Fibroblast of pulmonary artery (primary cell): ENCODE measurements around the gene TMEM186.

Experiments used
- DNase-seq: peaks from one replicate; pipeline ENCODE4 v3.0.0-alpha.2; 2010; ENCODE audit warnings: low read depth
- H3K4me3 ChIP-seq: replicated peaks from 2 replicates; pipeline ENCODE4 v1.5.1; 2011; ENCODE audit warnings: low read depth, mild to moderate bottlenecking, control low read depth, low read length, moderate library complexity
- TF ChIP-seq, protein P1 (sequence below): IDR thresholded peaks from 2 replicates; pipeline ENCODE4 v1.5.1; 2011; ENCODE audit warnings: mild to moderate bottlenecking, control low read depth, low read length, inconsistent platforms; ENCODE audit errors: missing control alignments

TMEM186 gene

DNA sequence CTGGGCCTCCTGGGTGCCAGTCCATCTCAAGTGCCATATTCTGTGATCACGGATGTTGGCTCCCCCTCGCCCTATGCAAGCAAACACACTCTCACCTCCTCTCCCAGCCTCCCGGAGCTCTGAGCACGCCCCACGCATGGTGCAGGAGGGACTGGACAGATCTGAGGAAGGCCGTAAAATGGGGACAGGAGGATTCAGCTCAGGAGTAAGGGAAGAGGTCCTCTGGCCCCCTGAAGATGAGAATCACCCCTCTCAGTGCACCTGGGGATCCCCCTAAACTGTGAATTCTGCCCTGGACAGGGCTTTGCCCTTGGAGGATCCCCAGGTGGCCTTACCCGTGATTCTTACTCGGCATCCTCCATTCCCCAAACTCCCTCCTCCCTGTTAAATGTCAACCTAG lies 15.6 kb downstream of the TMEM186 start:
- no peak for DNase-seq
- no peak overlapping the region for H3K4me3 ChIP-seq
- TF ChIP-seq, protein P1, sequence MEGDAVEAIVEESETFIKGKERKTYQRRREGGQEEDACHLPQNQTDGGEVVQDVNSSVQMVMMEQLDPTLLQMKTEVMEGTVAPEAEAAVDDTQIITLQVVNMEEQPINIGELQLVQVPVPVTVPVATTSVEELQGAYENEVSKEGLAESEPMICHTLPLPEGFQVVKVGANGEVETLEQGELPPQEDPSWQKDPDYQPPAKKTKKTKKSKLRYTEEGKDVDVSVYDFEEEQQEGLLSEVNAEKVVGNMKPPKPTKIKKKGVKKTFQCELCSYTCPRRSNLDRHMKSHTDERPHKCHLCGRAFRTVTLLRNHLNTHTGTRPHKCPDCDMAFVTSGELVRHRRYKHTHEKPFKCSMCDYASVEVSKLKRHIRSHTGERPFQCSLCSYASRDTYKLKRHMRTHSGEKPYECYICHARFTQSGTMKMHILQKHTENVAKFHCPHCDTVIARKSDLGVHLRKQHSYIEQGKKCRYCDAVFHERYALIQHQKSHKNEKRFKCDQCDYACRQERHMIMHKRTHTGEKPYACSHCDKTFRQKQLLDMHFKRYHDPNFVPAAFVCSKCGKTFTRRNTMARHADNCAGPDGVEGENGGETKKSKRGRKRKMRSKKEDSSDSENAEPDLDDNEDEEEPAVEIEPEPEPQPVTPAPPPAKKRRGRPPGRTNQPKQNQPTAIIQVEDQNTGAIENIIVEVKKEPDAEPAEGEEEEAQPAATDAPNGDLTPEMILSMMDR = no peak

DNA sequence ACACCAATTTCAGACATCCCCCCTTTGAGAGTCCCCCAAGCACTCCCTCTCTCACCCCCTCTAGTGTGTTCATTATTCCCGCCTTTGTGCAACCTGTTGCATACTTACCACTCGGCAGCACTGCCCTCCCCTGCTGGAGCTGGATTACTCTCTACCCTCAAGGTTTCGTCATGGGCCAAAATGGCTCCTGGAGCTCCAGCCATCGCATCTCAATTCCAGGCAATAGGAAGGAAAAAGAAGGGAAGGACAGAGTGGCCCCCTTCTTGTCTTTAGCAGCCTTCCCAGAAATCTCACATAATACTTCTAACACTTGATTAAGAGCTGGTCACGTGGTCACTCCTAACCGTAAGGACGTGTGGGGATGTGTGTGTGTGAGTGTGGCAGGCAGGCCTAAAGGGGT lies 20.2 kb downstream of the TMEM186 start:
- no peak overlapping the region for H3K4me3 ChIP-seq
- TF ChIP-seq, protein P1 = no peak
- DNase-seq = no peak

DNA sequence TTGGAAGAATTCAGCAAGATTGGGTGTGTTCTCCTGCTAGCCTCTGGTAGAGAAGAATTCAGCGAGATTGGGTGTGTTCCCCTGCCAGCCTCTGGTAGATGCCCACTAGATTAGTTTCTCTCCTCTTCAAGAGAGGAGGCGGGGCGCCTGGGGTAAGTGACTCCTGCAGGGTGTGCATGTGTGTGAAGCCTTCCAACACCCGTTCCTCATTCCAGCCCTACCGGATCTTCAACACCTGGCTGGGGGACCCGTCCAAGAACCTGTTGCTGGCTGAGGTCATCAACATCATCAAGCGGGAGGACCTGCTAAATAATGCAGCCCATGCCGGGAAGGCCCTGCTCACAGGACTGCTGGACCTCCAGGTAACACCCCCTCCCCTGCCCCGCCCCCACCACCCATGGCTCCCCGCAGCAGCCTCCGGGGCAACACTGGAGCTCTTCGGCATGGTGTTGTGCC lies 21.3 kb downstream of the TMEM186 start:
- TF ChIP-seq, protein P1 = no peak
- no peak overlapping the region for H3K4me3 ChIP-seq
- no peak for DNase-seq

DNA sequence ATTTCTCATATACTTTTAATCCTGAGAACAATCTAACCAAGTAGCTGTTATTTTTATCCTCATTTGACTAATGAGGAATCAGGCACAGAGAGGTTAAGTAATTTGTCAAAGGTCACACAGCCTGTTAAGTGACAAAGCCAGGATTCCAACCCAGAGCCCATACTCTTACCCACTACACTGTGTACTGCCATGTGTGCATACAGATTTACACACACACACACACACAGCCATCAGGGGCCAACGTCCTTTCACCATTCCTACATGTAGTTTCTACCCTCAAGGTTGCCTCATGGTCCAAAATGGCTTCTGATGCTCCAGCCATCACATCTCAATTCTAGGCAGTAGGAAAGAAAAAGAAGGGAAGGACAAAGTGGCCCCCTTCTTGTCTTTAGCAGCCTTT lies 22.1 kb downstream of the TMEM186 start:
- DNase-seq = no peak
- TF ChIP-seq, protein P1 = no peak
- H3K4me3 ChIP-seq = no peak overlapping the region

DNA sequence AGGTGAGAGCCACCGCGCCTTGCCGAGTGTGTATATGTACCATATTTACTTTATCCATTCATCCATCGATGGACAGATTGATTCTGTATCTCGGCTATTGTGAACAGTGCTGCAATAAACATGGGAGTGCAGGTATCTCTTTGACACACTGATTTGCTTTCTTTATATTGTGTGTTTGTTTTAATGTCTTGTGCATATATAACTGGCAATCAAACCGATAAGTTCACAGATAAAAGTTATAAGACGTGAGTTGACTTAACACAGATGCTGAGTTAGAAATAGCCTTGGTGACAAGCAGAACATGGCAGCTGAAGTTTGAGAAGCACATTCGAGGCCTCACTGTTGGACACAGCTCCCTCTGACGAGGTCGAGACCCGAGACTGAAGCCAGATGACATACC lies 23.2 kb downstream of the TMEM186 start:
- DNase-seq = no peak
- TF ChIP-seq, protein P1 = no peak
- H3K4me3 ChIP-seq = no peak overlapping the region

DNA sequence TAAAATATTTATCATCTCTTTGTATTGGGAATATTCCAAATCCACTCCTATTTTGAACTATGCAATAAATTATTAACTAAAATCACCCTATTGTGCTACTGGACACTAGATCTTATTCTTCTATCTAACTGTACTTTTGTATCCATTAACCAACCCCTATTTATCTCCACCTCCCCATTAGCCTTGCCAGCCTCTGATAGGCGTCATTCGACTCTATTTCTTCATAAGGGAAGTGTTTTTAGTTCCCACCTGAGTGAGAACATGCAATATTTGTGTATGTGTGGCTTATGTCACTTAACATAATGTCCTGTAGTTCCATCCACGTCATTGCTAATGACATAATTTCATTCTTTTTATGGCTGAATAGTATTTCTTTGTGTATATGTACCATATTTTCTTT lies 23.9 kb downstream of the TMEM186 start:
- no peak overlapping the region for H3K4me3 ChIP-seq
- TF ChIP-seq, protein P1 = no peak
- no peak for DNase-seq

DNA sequence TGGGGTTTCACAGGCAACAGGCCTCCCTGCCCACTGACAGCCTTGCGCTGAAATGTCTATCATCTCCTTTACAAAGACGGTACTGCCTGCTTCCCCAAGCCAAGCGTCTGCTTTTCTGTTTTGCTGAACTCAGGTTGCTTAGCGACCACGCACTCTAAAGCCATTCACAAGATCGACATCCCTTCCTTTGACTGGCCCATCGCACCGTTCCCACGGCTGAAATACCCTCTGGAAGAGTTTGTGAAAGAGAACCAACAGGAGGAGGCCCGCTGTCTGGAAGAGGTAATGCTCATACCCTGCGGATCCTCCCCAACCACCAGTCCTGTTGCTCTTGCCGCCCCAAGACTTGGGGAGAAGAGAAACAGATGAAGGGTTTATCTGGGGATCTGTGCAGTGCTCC lies 28.7 kb downstream of the TMEM186 start:
- H3K4me3 ChIP-seq = no peak overlapping the region

More for the DNA sequence above, 28.7 kb downstream of the TMEM186 start:
- no peak for DNase-seq
- TF ChIP-seq, protein P1 = no peak
